ENCODE results near the gene NCMAP.
"Not testable (repeated sequence)": the region's sequence is repeated elsewhere in the genome, so short reads cannot be mapped to it uniquely, and the experiment has no call there.

NCMAP gene

DNA sequence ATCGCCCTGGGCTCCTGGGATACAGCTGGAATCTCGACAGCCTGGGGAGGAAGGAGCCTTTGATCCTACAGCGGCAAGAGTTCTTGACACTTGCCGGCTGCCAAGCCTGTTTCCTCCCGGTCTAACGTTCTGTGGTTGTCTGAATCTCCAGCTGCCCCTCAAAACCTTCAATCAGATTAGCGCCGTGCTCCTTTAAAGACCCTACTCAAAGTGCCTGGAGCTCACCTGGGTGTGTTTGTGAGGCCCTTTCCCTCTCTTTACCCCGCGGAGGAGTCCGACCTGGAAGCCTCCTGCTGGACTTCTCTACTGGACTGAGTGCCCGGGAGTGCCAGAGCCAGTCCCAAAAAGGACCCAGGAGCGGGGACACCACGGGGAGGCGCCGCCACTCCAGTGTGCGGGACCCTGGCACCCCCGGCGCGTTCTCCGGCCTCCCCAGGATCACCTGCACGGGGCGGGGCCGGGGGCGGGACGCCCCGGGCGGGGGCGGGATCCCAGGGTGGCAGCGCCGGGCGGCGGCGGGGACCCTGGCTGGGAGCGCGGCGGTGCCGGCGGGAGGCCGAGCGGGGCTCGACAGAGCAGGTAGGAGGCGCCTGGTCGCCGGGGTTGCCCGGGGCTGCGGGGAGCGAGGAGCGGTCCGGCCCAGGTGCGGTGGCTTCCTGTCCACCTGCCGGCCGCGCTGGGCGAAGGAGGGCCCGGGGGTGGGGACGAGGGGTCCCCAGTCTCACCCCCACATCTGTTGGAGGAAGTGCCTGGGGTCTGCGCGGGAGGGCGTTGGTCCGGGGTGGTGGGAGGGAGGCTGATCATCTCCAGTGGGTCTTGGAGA lies at the start of gene NCMAP:
NCMAP (plus strand) TSS at position 497 of the 823 bp plus-strand sequence. CDS start 39,344 bp downstream, outside the sequence.
- no peak for DNase-seq (ENCODE audit: low read depth in 2 of 2)

DNA sequence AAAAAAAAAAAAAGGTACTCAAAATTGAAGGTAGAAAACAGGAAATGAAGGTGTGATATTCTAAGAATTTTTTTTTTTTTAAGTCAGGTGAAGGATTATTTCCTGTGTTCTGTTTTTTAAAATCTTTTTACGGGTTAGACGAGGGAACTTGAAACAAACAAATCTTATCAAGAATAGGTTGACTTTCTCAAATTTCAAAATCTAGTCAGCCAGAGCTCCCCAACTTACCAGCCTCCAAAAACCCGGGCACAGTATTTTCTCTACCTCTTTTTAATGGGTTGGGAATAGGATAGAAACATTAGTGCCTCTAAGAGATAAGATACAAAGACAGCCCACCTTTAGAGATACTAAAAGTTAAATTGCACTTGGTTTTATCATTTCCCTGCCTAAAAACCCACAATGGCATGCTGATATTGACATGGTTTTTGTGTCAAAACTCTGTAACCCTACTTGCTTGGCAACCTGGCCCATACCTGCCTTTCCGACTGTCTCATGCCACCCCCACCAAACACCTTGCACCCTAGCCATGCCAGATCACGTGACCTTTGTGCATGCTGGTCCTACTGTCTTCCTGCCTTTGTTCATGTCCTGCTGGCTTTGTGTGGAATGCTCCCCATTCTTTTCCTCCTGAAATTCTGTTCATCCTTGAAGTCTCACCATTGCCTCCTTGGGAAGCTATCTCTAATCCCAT lies 49.1 kb upstream of the NCMAP start:
- DNase-seq (ENCODE audit: low read depth in 2 of 2): no peak

DNA sequence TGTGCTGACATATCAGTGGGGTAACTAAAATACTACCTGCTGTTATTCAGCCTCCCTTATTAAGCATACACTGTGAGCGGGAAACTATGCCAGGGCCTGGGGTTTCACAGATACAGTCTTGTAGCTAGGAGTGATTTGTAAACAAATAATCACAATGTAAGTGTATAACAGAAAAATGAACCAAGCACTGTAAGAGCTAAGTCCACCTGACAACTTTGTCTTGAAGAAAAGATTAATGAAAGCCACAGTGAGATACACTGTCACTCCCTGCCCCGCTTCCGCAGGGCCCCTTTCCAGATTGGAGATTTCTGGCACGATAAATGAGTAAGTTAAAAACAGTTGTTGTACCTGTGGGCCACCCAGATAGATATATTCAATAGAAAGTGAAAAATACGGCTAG lies 48.5 kb upstream of the NCMAP start:
- no peak for DNase-seq (ENCODE audit: low read depth in 2 of 2)

DNA sequence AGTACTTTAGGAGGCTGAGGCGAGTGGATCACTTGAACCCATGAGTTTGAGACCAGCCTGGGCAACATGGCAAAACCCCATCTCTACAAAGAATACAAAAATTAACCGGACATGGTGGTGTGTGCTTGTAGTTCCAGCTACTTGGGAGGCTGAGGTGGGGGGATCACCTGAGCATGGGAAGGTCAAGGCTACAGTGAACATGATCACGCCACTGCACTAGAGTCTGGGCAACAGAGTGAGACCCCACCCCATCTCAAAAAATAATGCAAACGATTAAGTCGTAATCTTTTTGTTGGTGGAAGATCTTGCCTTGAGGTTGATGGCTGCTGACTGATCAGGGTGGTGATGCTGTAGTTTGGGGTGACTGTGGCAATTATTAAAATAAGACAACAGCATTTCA lies 47.0 kb upstream of the NCMAP start:
- DNase-seq (ENCODE audit: low read depth in 2 of 2): no peak

DNA sequence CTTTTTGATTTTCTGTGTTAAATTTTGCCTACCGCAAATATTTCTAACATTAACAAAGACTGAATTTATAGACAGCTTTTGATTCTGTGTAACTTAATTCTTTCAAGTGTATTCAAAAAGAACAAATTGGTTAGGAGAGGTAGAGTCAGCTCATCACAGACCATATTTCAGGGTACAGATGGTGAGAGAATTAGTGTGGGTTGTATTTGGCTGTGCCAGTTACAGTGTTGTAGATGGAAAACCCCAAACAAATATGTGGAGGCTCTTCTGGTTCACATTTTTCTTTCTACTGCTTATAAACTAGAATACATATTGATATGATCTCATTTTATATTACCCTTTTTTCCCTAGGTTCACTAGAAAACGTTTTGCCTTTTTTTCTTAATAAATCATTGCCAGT lies 42.2 kb upstream of the NCMAP start:
- DNase-seq (ENCODE audit: low read depth in 2 of 2): no peak

DNA sequence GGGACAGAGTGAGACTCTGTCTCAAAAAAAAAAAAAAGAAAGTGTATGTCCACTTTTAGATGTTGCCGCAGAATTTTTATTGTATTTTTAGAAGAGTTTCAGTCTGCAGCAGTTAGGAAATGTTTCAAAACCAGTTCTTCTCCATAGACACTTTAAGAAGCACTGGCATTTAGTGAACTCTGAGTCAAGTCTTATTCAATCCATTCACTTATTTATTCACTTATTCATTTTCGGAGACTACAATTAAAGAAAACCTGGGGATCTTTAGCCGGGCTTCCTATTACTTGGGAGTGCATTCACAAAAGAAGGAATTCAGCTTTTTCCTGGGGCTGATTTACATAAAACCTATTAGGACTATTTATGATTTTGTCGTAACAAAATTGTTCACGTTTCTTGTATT lies 40.9 kb upstream of the NCMAP start:
- no peak for DNase-seq (ENCODE audit: low read depth in 2 of 2)

DNA sequence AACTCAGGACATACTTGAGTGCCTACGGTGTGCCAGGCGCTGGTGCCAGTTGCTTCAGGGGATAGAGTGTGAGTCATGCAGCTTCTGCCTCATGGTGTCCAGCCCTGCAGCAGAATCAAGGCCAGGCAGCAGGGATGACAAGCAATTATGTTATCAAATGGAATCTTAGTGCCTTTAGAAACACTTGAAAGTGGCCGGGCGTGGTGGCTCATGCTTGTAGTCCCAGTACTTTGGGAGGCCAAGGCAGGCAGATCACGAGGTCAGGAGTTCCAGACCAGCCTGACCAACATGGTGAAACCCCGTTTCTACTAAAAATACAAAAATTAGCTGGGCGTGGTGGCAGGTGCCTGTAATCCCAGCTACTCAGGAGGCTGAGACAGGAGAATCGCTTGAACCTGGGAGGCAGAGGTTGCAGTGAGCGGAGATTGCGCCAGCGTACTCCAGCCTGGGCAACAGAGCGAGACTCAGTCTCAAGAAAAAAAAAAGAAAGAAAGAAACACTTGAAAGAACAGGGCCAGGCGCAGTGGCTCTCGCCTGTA lies 40.1 kb upstream of the NCMAP start:
- not testable (repeated sequence) for DNase-seq (ENCODE audit: low read depth in 2 of 2)

DNA sequence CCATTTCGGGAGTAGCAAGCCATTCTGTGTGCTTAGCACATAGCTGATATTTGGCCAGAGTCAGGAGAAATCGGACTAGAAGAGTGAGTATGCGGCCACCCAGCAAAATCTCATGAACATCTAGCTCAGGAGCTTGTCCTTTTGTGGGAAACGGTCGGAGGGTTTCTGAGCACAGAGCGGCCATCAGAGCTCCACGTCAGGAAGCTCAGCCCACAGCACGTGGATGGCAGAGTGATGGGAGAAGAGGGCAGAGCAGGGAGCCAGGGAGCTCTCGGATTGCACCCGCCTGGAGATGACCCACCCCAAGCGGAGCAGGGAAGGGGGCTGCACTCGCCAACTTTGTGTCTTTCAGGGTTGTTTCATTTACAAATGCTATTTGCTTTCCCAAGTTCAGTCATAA lies 39.4 kb upstream of the NCMAP start:
- DNase-seq (ENCODE audit: low read depth in 2 of 2): no peak

GRCh38 chr1:24517898-24518297 lies 38.0 kb upstream of the NCMAP start:
- DNase-seq (ENCODE audit: low read depth in 2 of 2): no peak

- DNase-seq (ENCODE audit: low read depth in 2 of 2): not testable (repeated sequence)
Measured at GRCh38 chr1:24520282-24520681, 35.6 kb upstream of the NCMAP start.

DNA sequence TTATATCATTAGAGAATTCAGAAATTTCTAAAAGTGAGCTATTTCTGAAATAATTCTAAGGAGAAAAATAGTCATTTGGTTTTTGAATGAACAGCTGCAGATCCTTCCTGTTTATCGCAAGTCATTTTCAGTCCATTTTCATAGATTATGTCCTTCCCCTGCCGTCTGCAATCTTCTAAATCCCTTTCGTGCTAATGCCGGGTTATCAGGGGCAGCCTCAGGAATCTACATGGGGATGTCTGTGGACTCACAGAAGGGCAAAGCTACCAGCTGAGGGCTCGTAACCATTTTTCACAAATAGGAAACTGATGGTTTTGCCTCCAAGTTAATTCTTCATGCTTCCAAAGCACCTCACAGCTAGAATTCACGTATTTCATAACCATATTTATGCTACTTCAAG lies 30.3 kb upstream of the NCMAP start:
- DNase-seq (ENCODE audit: low read depth in 2 of 2): no peak

GRCh38 chr1:24526045-24526444 lies 29.8 kb upstream of the NCMAP start:
- no peak for DNase-seq (ENCODE audit: low read depth in 2 of 2)

- no peak for DNase-seq (ENCODE audit: low read depth in 2 of 2)
Measured at GRCh38 chr1:24526940-24527542, 28.8 kb upstream of the NCMAP start.

GRCh38 chr1:24528744-24529143 lies 27.1 kb upstream of the NCMAP start:
- no peak for DNase-seq (ENCODE audit: low read depth in 2 of 2)

DNA sequence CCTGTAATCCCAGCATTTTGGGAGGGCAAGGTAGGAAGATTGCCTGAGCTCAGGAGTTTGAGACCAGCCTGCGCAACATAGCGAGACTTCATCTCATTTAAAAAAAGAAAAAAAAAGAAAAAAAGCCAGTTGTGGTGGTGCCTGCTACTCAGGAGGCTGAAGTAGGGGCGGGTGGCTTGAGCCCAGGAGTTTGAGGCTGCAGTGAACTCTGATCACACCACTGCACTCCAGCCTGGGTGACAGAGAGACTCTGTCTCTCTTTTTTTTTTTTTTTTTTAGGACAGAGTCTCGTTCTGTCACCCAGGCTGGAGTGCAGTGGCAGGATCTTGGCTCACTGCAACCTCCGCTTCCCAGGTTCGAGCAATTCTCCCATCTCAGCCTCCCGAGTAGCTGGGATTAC lies 26.6 kb upstream of the NCMAP start:
- not testable (repeated sequence) for DNase-seq (ENCODE audit: low read depth in 2 of 2)

DNA sequence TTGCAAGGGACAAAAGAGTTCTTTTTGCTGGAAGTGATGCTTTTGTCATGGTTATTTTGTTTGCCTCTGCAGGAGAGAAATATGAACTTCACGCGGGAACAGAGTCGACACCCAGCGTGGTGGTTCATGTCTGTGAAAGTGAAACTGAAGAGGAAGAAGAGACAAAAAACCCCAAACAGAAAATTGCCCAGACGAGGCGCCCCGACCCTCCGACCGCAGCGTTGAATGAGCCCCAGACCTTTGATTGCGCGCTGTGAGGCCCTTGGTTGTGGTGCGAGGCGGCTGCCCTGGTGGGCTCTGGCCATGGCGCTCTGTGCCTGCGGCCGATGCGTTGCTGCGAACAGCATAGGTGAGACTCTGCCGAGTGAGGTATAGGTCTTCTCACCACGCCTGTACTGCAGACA lies 20.9 kb upstream of the NCMAP start:
- DNase-seq (ENCODE audit: low read depth in 2 of 2): no peak

- no peak for DNase-seq (ENCODE audit: low read depth in 2 of 2)
Measured at GRCh38 chr1:24535778-24536177, 20.1 kb upstream of the NCMAP start.

- peak in 1 of 2 experiments; percentile 3 for DNase-seq (ENCODE audit: low read depth in 2 of 2)
Measured at GRCh38 chr1:24536391-24536840, 19.5 kb upstream of the NCMAP start.

GRCh38 chr1:24540051-24540905 lies 15.6 kb upstream of the NCMAP start:
- no peak for DNase-seq (ENCODE audit: low read depth in 2 of 2)

DNA sequence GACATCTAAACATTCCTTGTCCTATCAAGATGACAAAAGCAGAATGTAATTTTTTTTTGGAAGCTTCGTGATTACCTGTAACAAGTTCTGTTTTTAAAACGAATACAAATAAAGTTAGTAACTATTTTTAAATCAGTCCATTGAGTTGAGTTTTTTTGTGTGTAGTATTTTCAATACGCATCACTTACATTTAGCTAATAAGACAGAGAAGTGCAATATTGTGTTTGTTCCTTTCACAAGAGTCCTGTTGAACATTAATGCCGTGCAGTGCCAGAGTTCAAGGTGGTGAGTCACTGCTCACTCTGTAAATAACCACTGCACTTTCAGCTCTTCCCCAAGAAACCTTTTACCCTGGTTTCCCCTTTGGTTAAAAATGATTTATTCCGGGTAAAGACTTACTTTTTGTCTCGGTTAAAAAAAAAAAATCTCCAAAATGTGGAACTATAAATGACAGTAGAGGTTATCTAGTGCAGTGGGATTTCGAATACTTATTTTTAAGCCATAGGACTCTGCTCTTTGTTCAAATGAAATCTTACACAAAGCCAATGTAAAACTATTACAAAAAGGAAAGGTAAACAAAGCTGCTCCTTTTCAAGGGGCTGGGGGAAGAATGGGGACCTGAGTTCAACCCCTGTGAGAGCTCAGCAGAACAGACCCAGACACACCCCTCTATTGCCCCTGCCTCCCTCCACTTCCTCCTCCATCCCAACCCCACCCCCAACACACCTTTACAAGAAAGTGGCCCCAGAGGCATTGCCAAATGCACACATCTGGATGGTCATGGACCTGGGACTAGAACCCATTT lies 14.8 kb upstream of the NCMAP start:
- peak in 1 of 2 experiments; percentile 4 for DNase-seq (ENCODE audit: low read depth in 2 of 2)

Measured in fibroblast of skin of left biceps (primary cell).